Islet precursor cell (in vitro differentiated cells): ENCODE results near the gene OSGEPL1.
"Not testable (repeated sequence)": the region's sequence is repeated elsewhere in the genome, so short reads cannot be mapped to it uniquely, and the experiment has no call there.

Experiments used
- DNase-seq: peaks from one replicate; pipeline ENCODE4 v3.0.0-alpha.2; 2018

The OSGEPL1 gene

GRCh38 chr2:189762551-189763298 lies at the start of gene OSGEPL1:
Gene OSGEPL1, minus strand, starts transcription at chr2:189762792. Its CDS starts 1,152 bp downstream, at chr2:189761640.
- peak; percentile 97 for DNase-seq

DNA sequence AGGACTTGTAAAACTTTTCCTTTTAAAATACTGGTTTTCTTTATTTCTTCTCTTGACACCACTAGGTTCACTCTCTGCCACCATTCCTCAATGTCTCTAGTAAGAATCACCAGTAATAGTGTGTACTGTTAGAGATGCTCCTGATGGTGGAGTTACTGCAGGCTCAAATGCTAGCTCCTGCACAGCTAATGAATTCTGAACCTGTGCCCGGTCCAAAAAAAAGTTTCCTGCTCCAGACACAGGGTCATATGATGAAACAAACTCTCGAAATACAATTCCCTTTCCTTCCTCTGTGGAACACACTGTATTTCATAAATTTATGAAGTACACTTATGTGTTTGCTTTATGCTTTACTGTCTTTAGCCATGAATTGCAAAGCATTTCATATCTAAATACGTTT lies 40.8 kb upstream of the OSGEPL1 start:
- DNase-seq: no peak

GRCh38 chr2:189802396-189802912 lies 39.9 kb upstream of the OSGEPL1 start:
- no peak for DNase-seq

- DNase-seq: no peak
Measured at GRCh38 chr2:189799531-189799930, 36.9 kb upstream of the OSGEPL1 start.

GRCh38 chr2:189799030-189799331 lies 36.4 kb upstream of the OSGEPL1 start:
- DNase-seq: no peak

DNA sequence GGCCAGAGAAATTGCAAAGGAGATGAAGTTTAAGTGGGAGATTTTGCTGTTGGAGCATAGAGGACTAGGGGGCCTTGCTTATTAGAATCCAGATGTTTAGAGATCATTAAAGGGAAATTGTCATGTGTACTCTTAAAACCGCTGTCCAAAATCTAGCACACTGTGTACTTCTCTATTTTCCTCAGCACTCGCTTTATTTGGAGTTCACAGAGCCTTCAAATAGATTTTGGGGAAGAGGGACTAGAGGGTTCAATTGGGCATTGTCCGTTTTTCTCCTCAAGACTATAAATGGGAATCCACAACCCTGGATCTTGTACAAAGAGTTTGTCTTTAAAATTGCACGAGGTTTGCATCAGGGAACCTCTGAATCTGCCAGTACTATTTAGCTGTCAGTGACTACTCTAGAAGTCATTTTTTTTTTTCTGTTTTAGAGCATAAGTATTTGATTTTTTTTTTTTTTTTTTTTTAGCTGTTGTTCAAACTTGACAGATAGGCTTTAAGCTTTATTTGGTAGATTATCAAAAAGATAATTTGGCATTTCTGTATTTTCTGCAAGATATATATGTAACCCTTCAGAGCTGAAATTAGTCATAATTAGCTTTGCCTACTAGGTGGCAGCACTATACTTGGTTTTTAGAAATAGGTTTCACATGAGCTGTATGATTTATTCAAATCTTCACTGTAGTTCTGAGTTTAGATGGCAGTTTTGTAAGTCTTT lies 35.9 kb upstream of the OSGEPL1 start:
- DNase-seq: no peak

DNA sequence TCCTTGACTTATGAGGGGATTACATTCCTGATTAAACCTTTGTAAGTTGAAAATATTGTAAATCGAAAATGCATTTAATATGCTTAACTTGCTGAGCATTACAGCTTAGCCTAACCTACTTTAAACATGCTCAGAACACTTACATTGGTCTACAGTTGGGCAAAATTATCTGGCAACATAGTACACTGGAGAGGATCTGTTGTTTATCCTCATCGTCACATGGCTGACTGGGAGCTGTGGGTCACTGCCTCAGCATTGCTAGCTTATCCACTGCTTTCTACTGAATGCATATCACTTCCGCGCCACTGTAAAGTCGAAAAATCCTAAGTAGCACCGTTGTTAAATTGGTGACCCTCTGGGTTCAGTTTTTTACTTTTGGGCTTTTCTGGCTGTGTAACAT lies 35.3 kb upstream of the OSGEPL1 start:
- DNase-seq: no peak

DNA sequence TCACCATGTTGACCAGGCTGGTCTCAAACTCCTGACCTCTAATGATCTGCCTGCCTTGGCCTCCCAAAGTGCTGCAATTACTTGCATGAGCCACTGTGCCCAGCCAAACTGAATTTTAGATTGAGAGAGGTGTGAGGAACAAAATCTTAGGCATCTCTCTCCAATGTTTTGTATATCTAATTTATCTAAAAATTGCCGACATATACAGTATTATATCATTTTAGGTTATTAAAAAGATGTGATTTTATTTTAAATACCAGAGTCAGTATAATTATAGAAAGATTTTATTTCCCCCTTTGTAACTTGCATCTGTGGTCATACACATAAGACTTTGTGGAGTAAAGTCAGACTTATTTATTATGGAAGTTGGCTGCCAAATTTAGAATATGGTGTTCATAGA lies 31.7 kb upstream of the OSGEPL1 start:
- DNase-seq: no peak

- no peak for DNase-seq
Measured at GRCh38 chr2:189791338-189792042, 28.9 kb upstream of the OSGEPL1 start.

GRCh38 chr2:189783927-189784867 lies 21.6 kb upstream of the OSGEPL1 start, which contains the start of the genes ORMDL1 and PMS1:
Gene ORMDL1, minus strand, starts transcription at chr2:189784339. Its CDS starts 1,744 bp downstream, at chr2:189782595.
Gene PMS1, plus strand, starts transcription at chr2:189784450. Its CDS starts 7,360 bp downstream, at chr2:189791810.
- DNase-seq: peak; percentile 97

GRCh38 chr2:189783451-189783926 lies 20.9 kb upstream of the OSGEPL1 start:
- no peak for DNase-seq

GRCh38 chr2:189782221-189782671 lies 19.7 kb upstream of the OSGEPL1 start:
- no peak for DNase-seq

- no peak for DNase-seq
Measured at GRCh38 chr2:189772212-189772611, 9.6 kb upstream of the OSGEPL1 start.

- no peak for DNase-seq
Measured at GRCh38 chr2:189770590-189771322, 8.2 kb upstream of the OSGEPL1 start.

DNA sequence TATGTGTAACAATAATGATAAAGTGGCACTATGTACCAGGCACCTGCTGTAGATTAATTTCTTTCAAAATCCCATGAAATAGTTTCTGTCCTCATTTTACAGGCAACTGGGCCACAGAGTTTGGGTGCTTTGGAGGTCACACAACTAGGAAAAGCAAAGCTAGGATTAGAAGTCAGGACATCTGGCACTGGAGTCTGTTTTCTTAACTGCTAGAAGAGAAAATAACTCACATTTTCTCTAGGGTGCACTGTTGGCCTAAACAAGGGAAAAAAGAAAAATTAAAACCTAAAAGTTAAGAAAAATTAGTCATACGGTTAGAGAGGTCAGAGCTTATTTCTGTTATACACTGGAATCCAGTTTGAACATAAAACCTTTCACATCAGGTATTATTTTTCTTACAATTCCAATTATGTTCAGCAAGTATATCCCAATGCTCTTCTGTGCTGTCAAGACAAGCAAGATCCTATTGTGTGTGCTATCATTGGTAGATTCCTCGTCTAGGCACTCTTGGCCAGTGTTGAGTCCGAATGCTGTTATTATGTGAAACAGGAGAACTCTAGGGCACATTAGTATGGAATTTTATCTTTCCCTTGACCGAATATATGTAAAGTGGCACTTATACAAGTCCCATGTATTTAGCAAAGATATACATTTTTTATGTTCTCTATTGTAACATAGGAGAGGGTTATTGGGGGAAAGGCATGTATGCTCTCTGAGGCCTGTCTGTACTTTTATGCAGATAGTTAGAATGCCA lies 1.5 kb upstream of the OSGEPL1 start:
- DNase-seq: no peak

DNA sequence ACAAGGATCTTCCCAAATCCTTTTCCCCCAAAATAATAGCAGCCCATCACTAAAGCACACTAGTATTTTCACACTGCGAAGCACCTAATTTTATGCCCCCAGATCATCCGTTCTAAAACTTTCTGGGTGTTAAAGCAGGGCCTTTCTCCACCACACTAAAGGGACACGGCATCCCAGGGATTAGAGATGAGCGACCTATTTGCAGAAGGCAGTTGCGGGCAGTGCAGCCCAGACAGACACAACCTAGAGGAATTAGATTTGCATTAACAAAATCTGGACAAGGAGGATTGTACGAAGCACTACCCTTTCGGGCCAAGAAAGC lies 402 bp downstream of the OSGEPL1 start:
- no peak for DNase-seq

- DNase-seq: not testable (repeated sequence)
Measured at GRCh38 chr2:189760154-189760553, 2.4 kb downstream of the OSGEPL1 start.

- DNase-seq: no peak
Measured at GRCh38 chr2:189756311-189756952, 6.2 kb downstream of the OSGEPL1 start.

GRCh38 chr2:189751080-189751658 lies 11.4 kb downstream of the OSGEPL1 start:
- DNase-seq: no peak

DNA sequence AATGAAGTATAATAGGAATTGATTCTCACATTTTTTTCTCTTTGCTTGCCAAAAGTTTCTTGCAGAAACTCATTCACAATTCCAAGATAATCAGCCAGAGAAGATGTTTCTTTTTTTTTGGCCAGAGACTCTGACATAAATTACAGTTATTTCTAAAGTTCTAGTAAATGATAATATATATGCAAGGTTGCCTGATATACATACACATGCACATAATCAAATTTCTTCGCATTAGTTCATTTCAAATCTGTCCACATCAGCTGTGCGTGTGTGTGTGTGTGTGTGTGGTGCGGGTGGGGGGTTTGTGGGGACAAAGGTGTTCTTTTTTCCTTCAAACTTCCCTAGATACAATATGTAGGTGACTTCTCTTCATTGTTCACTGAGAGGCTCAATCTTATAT lies 33.2 kb downstream of the OSGEPL1 start:
- DNase-seq: no peak
